GM18870 (cell line): Measurements from ENCODE around the gene RMND5B.
A peak's percentile ranks its signal among the peaks of the same experiment; 100 is the strongest.
"Not testable (repeated sequence)": the region's sequence is repeated elsewhere in the genome, so short reads cannot be mapped to it uniquely, and the experiment has no call there.

Source experiments
- ATAC-seq: cut with Tn5 transposase; IDR thresholded peaks from one replicate; pipeline ENCODE4 v1.9.1; 2021; ENCODE audit warnings: moderate library complexity; ENCODE audit not compliant: unreplicated experiment

RMND5B gene

GRCh38 chr5:178127300-178128009 lies 3.4 kb upstream of the RMND5B start:
- ATAC-seq = not testable (repeated sequence)

- ATAC-seq = no peak
Measured at GRCh38 chr5:178129296-178129695, 1.5 kb upstream of the RMND5B start.

DNA sequence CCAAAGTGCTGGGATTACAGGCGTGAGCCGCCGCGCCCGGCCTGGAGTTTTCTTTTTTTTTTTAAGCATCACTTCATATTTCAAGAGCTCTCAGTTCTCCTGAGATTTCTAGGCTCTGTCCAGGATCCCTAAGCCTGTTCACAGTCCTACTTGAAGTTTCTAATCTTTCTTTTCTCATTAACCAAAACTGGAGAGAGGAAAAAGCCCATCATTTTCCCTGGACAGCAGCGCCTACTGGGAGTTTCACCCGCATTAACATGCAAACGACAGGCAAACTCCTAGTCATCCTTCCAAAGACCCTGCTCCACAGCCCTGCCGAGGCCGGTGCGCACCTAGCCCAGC lies 609 bp upstream of the RMND5B start:
- ATAC-seq = not testable (repeated sequence)

GRCh38 chr5:178131446-178131996 lies 707 bp downstream of the RMND5B start:
- ATAC-seq = no peak

DNA sequence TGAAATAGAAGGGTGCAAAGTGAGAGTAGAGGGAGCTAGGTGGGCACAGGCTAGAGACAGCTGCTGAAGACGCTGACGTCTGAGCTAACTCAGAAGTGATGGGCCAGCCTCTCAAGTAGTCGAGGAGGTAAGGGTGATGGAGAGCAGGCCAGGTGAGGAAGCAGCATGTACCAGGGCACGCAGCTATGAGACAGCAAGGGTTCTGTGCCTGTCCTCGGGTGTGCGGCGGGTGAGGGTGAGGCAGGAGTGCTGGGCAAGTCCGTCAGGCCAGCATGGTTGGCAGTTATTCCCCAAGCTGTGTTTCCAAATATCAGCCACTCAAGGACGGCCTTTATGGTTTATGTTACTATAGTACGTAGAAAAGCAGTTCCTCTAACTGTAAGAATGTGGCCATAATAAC lies 6.2 kb downstream of the RMND5B start:
- no peak for ATAC-seq

- no peak for ATAC-seq
Measured at GRCh38 chr5:178137991-178138390, 7.2 kb downstream of the RMND5B start.

- ATAC-seq = no peak
Measured at GRCh38 chr5:178141550-178141949, 10.7 kb downstream of the RMND5B start.

DNA sequence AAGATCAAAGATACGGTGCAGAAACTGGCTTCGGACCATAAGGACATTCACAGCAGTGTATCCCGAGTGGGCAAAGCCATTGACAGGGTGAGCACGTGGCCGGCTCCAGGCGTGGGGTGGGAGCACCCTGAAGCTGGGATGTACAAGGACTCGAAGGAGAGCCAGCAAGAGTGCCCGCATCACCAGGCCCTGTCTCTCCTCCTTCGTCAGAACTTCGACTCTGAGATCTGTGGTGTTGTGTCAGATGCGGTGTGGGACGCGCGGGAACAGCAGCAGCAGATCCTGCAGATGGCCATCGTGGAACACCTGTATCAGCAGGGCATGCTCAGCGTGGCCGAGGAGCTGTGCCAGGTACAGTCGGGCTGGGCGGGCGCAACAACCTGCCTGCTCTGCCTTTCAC lies 11.8 kb downstream of the RMND5B start:
- no peak for ATAC-seq

- no peak for ATAC-seq
Measured at GRCh38 chr5:178143246-178143645, 12.4 kb downstream of the RMND5B start.

DNA sequence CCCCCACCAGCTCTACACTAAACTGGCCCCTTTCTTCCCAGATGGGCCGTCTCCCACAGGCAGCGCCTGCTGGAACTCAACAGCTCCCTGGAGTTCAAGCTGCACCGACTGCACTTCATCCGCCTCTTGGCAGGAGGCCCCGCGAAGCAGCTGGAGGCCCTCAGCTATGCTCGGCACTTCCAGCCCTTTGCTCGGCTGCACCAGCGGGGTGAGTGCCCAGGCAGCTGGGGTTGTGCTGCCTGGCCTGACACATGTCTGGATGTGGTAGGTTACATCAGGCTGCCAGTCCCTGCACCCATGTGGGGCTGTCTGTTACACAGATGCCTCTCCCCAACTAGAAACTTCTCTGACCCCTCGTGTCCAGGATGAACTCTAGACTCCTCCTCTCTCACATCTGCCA lies 13.1 kb downstream of the RMND5B start:
- no peak for ATAC-seq

DNA sequence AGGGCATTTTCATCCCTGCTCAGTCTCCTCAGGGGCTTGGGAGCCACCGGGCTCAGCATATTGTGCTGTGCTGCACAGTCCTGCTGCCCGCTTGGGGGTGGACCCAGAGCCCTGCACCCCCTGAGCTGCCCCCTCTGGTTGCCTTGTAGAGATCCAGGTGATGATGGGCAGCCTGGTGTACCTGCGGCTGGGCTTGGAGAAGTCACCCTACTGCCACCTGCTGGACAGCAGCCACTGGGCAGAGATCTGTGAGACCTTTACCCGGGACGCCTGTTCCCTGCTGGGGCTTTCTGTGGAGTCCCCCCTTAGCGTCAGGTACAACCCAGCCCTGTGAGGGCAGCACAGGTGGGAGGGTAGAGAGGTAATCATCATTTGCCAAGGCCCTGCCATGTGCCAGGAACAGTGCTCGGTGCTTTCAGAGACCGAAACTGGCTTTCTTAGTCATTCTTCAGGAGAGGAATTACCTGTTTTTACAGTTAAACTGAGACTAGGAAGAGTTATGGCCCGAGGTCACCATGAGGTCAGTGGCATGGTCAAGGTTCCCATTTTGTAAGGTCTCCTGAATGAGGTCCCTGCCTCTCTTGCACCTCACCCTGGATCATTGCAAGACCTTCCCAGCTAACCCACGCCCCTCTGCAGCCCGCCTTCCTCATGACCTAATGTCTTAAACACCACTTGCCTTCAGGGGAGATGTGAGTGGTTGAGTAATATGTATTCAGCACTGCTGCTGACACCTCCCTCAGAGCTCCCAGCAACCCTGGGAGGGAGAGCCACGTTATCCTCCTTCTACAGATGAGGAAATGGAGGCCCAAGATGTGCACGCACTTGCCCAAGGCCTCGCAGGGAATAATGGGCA lies 15.4 kb downstream of the RMND5B start:
- no peak for ATAC-seq

- no peak for ATAC-seq
Measured at GRCh38 chr5:178147406-178147805, 16.6 kb downstream of the RMND5B start.

- no peak for ATAC-seq
Measured at GRCh38 chr5:178149199-178149932, 18.6 kb downstream of the RMND5B start.

- ATAC-seq = no peak
Measured at GRCh38 chr5:178150977-178151734, 20.3 kb downstream of the RMND5B start.

DNA sequence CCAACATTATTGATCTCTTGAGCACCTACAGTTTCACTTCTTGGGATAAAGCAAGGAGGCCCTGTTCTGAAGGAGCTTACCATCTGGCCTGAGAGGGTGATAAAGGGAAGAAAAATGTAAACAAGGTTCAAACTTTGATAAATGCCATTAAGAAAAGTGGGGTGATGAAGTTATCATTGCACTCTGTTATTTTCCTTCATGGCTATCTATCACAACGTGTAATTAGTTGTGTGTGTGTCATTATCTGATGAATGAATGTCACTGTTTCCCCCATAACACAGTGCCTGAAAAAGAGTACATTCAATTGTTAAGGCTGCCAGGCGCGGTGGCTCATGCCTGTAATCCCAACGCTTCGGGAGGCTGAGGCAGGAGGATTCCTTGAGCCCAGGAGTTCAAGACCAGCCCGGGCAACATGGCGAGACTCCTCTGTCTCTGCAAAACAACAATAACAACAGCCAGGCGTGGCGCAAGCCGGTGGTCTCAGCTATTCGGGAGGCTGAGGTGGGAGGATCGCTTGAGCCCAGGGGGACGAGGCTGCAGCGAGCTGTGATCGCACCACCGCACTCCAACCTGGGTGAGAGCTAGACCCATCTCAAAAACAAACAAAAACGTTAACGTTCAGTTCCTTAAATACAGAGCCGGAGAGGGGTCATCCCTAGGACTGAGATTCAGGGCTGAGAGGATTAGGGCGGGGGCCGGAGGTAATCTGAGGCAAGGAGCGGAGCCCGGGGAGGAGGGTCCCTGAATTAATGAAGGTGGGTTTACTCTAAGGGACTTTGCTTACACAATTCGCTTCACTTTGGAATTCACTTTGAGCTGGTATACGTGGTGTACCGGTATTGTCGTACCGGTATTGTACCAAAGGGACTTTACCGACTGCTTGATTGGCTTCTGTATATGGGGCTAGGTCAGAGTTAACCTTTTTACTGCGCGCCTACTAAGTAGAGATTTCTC lies 22.0 kb downstream of the RMND5B start:
- ATAC-seq = no peak

DNA sequence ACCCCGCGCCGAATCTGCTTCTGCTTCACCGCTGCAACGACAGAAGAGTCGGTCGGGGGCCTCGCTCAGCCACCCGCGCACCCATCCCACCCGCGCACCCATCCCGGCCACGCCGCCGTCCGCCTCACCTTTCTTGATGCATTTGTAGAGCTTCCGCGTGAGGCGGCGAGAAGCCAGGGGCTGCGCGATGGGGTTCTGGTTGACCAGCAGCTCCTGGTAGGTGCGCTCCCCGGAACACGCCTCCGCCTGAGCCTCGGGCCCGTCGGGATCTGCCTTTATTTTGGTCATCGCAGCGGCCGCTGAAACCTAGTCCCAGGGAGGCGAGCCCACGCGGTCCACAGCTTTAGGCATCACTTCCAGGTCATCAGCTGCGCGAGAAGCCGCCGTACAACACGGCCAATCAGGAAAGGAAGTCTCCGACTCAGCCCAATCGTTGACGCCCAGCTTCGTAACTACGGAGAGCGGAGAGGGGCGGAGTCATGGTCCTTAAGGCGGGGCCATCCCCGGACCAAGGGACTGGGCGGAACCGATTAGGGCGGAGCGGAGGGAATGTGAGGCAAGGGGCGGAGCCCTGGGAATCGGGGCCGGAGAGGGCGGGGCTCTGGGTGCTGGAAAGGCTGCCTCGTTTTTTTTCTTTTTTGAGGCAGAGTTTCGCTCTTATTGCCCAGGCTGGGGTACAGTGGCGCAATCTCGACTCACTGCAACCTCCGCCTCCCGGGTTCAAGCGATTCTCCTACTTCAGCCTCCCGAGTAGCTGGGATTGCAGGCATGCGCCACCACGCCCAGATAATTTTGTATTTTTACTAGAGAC lies 22.9 kb downstream of the RMND5B start, which contains the start of gene NHP2:
TSS of gene NHP2 (minus strand) at position 356 of the 811 bp plus-strand sequence. CDS start at position 288, 68 bp downstream.
- ATAC-seq = peak; percentile 98

GRCh38 chr5:178155065-178155464 lies 24.3 kb downstream of the RMND5B start:
- no peak for ATAC-seq

GRCh38 chr5:178160176-178160575 lies 29.4 kb downstream of the RMND5B start:
- no peak for ATAC-seq

DNA sequence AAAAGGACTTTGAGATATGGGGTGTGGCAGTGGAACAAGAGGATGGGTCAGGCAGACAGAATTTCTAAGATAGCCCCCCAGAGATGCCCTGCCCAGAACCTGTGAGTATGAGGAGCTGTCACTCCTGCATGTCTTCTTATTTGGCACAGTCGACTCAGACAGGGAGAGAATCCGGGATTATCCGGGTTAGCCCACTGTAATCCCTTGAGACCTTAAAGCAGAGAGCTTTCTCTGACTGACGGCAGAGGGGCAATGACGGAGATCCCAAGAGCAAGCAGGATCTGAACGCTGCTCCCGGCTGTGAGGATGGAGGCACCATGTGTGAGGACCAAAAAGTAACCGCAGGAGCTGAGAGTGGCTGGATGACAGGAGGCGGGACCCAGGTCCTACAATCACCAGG lies 31.7 kb downstream of the RMND5B start:
- ATAC-seq = no peak
